GM19463 (cell line): Measurements from ENCODE around the gene CYP46A1.

ENCODE experiments used
- ATAC-seq: cut with Tn5 transposase; IDR thresholded peaks from one replicate; pipeline ENCODE4 v1.9.1; 2021; ENCODE audit warnings: mild to moderate bottlenecking, moderate library complexity; ENCODE audit not compliant: unreplicated experiment

CYP46A1 gene

GRCh38 chr14:99774556-99775307 lies 90.6 kb downstream of the CYP46A1 start:
- no peak for ATAC-seq

- no peak for ATAC-seq
These were observed 91.3 kb downstream of the CYP46A1 start for GRCh38 chr14:99775351-99775750.
